GM12878 (cell line): ENCODE data around the gene ALDH3A2. TPM values are rescaled to one million over a fixed set of nuclear protein-coding genes. Genes with fewer than 3 reads are reported as not detected.

Experiments
- ATAC-seq: fragments of 200-7000 bp; cut with Tn5 transposase; 3 replicates; pipeline ENCODE4 v1.9.1; 2020; ENCODE audit warnings: mild to moderate bottlenecking, moderate library complexity
- BruUV-seq: library from RNA; stranded (reverse); fragments of 400-500 nt; replicated peaks from 2 replicates; lab custom pipeline; 2021; lab: Mats Ljungman, UMichigan
- CTCF ChIA-PET: fragments of 300-600 bp; sonication (Branson Sonifier 250); formaldehyde crosslinking; extraction: SDS; loops from one replicate; lab custom pipeline; 2021; ENCODE audit warnings: inconsistent platforms; lab: Yijun Ruan, JAX
- POLR2A ChIA-PET: fragments of 350-600 bp; formaldehyde crosslinking; extraction: SDS; loops from one replicate; lab custom pipeline; 2021; ENCODE audit warnings: inconsistent platforms; lab: Charles Lee
- RAD21 ChIA-PET: fragments of 300-600 bp; sonication (Branson Sonifier 250); formaldehyde crosslinking; loops from one replicate; lab custom pipeline; 2023; ENCODE audit warnings: antibody characterized with exemption; ENCODE audit not compliant: unreplicated experiment; lab: Charles Lee
- SMC1A ChIA-PET: fragments of 300-600 bp; sonication (Branson Sonifier 250); formaldehyde crosslinking; loops from one replicate; lab custom pipeline; 2023; ENCODE audit not compliant: unreplicated experiment, uncharacterized antibody; lab: Charles Lee
- DNase-seq: peaks from one replicate; pipeline ENCODE4 v3.0.0-alpha.2; 2011; ENCODE audit warnings: low read depth, low spot score
- FAIRE-seq: peaks from 3 replicates; lab custom pipeline; 2011; peaks lifted over from hg19 to GRCh38; lab: Jason Lieb, UNC
- H2AFZ ChIP-seq: 2 replicates; pipeline ENCODE4 v1.6.0; 2011; ENCODE audit warnings: low read depth, low read length, control low read depth; ENCODE audit not compliant: control insufficient read depth
- H3K27ac ChIP-seq: 2 replicates; pipeline ENCODE4 v1.5.1; 2011; ENCODE audit warnings: control low read depth; ENCODE audit not compliant: control insufficient read depth, insufficient read depth
- H3K27me3 ChIP-seq, 2 experiments: replicated peaks in 1 of 2; 2 replicates each; pipeline versions ENCODE4 v1.6.0 to v1.6.1; 2011; ENCODE audit warnings: low read length in 1 of 2; ENCODE audit not compliant: control insufficient read depth in 2 of 2, insufficient read depth in 2 of 2
- H3K36me3 ChIP-seq, 2 experiments: 2 replicates each; pipeline ENCODE4 v1.5.1; 2011; ENCODE audit warnings: low read length in 1 of 2; ENCODE audit not compliant: control insufficient read depth in 2 of 2, insufficient read depth in 2 of 2
- H3K4me1 ChIP-seq: 2 replicates; pipeline ENCODE4 v1.6.1; 2011; ENCODE audit warnings: mild to moderate bottlenecking, low read length, moderate library complexity, mixed read lengths; ENCODE audit not compliant: control insufficient read depth, insufficient read depth
- H3K4me2 ChIP-seq: 2 replicates; pipeline ENCODE4 v1.6.0; 2011; ENCODE audit warnings: control low read depth; ENCODE audit not compliant: control insufficient read depth, insufficient read depth
- H3K4me3 ChIP-seq: fragments of 200-600 bp; sonication (generic); 2 replicates; pipeline ENCODE4 v1.5.1; 2016
- H3K79me2 ChIP-seq: 2 replicates; pipeline ENCODE4 v1.6.0; 2011; ENCODE audit warnings: low read length; ENCODE audit not compliant: control insufficient read depth, insufficient read depth
- H3K9ac ChIP-seq: 2 replicates; pipeline ENCODE4 v1.8.0; 2011; ENCODE audit warnings: low read length, control low read depth, mixed read lengths; ENCODE audit not compliant: control insufficient read depth, insufficient read depth
- H3K9me3 ChIP-seq: replicated peaks from 3 replicates; pipeline ENCODE4 v1.5.1; 2011; ENCODE audit warnings: mild to moderate bottlenecking, low read length; ENCODE audit not compliant: control insufficient read depth, insufficient read depth
- H4K20me1 ChIP-seq: 2 replicates; pipeline ENCODE4 v1.6.0; 2011; ENCODE audit not compliant: control insufficient read depth, insufficient read depth
- BHLHE40 ChIP-seq, 2 experiments: fragments of 450-650 bp in 1 of 2; IDR thresholded peaks; 2 replicates each; pipeline ENCODE4 v1.6.1; 2011 to 2017; ENCODE audit warnings: low read depth in 2 of 2, borderline replicate concordance in 1 of 2, improper control_type of control experiment in 1 of 2, low read length in 1 of 2, mild to moderate bottlenecking in 1 of 2
- CTCF ChIP-seq, 3 experiments: IDR thresholded peaks in 2 of 3; conservative IDR thresholded peaks in 1 of 3; 2 replicates each; pipeline ENCODE4 v1.5.1; 2011; ENCODE audit warnings: low read depth in 3 of 3, low read length in 3 of 3, mild to moderate bottlenecking in 3 of 3, control low read depth in 2 of 3, moderate library complexity in 2 of 3, inconsistent platforms in 1 of 3, mixed read lengths in 1 of 3; ENCODE audit not compliant: control insufficient read depth in 2 of 3, insufficient read depth in 1 of 3; ENCODE audit errors: extremely low read depth in 1 of 3
- MXI1 ChIP-seq: fragments of 150-350 bp; IDR thresholded peaks from 2 replicates; pipeline ENCODE4 v1.6.1; 2011; ENCODE audit warnings: low read depth, mild to moderate bottlenecking, inconsistent platforms, low read length, improper control_type of control experiment
- NFXL1 ChIP-seq: fragments of 450-650 bp; IDR thresholded peaks from 2 replicates; pipeline ENCODE4 v1.6.1; 2017; ENCODE audit warnings: antibody characterized with exemption, mild to moderate bottlenecking, borderline replicate concordance
- POLR2AphosphoS2 ChIP-seq: IDR thresholded peaks from 2 replicates; pipeline ENCODE4 v1.6.1; 2011; ENCODE audit warnings: low read depth, mild to moderate bottlenecking, low read length, improper control_type of control experiment, moderate library complexity
- RAD21 ChIP-seq: IDR thresholded peaks from 2 replicates; pipeline ENCODE4 v1.6.1; 2011; ENCODE audit warnings: mild to moderate bottlenecking, low read depth, low read length, moderate library complexity; ENCODE audit not compliant: insufficient read depth
- SMC3 ChIP-seq: IDR thresholded peaks from 2 replicates; pipeline ENCODE4 v1.6.1; 2011; ENCODE audit warnings: low read length, improper control_type of control experiment, borderline replicate concordance
- SREBF1 ChIP-seq: IDR thresholded peaks from 2 replicates; pipeline ENCODE4 v1.6.1; 2012; ENCODE audit warnings: mild to moderate bottlenecking, low read length
- YY1 ChIP-seq: IDR thresholded peaks from 2 replicates; pipeline ENCODE4 v1.6.1; 2011; ENCODE audit warnings: low read depth, mild to moderate bottlenecking, low read length
- WGBS: methylation state at CpG from one replicate; pipeline ENCODE4 v1.1.6; 2016; ENCODE audit warnings: low lambda C conversion rate; ENCODE audit not compliant: insufficient replicate concordance, insufficient coverage; ENCODE audit errors: missing lambda C conversion rate; 5-methylcytosine and 5-hydroxymethylcytosine counted together
- in situ Hi-C: fragments of 300-500 bp; cut with MboI; formaldehyde crosslinking; loops from 9 replicates; pipeline ENCODE4 v1.14.3; 2018; ENCODE audit warnings: mixed read lengths
- intact Hi-C: fragments of 100-400 bp; cut with micrococcal nuclease; formaldehyde crosslinking; loops from one replicate; pipeline ENCODE4 v1.14.2; 2022; ENCODE audit not compliant: unreplicated experiment
- polyA plus RNA-seq, 11 experiments: library from polyadenylated mRNA; depleted of rRNA in 4 of 11; unstranded in 6 of 11; stranded (reverse) in 5 of 11; fragments of >200 nt; fragmentation: Nextera tagmentation in 4 of 11; fragmentation: Illumina TruSeq in 1 of 11; extraction: Ambion mirVana in 4 of 11; extraction: Trizol in 1 of 11; gene quantifications; 1 replicate in 1 of 11; 2 replicates in 10 of 11; pipeline versions ENCODE4 v1.2.1 to v1.2.3, GENCODE V29; 2011 to 2016; ENCODE audit warnings: inconsistent platforms in 2 of 11, missing spikeins in 2 of 11, low read depth in 1 of 11
- total RNA-seq, 4 experiments: library from RNA; depleted of rRNA in 3 of 4; stranded (reverse); fragments of >200 nt in 3 of 4; fragmentation: Illumina TruSeq in 1 of 4; extraction: Trizol in 1 of 4; gene quantifications; 2 replicates each; pipeline versions ENCODE4 v1.2.1 to v1.2.3, GENCODE V29; 2013 to 2021
- TF ChIP-seq, protein P1 (sequence below): fragments of 450-650 bp; IDR thresholded peaks from 2 replicates; pipeline ENCODE4 v1.6.1; 2016; ENCODE audit warnings: mild to moderate bottlenecking

The ALDH3A2 gene
- total and polyA plus RNA-seq, 10 of the 15 experiments (the other 5 are each of a cell fraction or from before 2014, with no cell fraction given), result 5.0 to 37.0 (median 26.1) TPM

DNA sequence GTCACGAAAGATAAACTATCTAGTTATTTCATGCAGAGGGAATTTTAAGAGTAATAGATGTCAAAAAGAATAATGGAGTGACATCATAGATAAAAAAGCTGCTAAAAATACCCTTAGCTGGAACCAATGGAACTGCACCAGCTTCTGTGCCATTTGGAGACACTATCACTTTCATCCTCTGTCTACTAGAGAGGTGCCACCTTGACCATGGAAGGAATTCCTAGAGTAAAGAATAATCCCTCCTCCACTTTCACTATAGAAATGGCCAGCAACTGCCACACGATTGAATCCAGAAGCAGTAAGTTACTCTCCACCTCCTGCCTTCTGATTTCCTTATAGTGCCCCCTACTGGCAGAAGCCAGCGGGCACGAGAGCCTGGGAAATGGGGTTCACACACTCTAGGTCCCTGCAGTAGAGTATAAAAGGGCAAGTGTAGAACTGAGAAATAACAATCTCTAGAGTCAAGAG lies 2.8 kb upstream of the ALDH3A2 start:
- Histone ChIP-seq H3K36me3 (no peaks in the 10 kb centered on the region), H3K4me1 (peaks cover 8% of the 10 kb centered on the region; the same call in 1 of the 2 replicates), H3K9me3 (no peaks in the 10 kb centered on the region), H3K27ac (no peak overlapping the region), H3K4me2 (no peak overlapping the region), H3K79me2 (peaks cover 8% of the 10 kb centered on the region), H3K9ac (no peak overlapping the region), H4K20me1 (no peaks in the 10 kb centered on the region), H2AFZ (no peak overlapping the region), H3K27me3 (no peaks in the 10 kb centered on the region), H3K4me3 (no peak overlapping the region)
- BruUV-seq, result no TSS peak
- SMC1A ChIA-PET, result no interaction called here
- CTCF ChIA-PET, result interaction anchor here (0.6 to 2.9 kb wide), 17 partner anchors 8 to 268 kb away, joined by 3 to 8 read pairs (median 4); partner anchors contain the start of gene MAPK7
- ATAC-seq, result 0 out of 3 replicates have a peak, but pooled peaks have one; percentile 11
- in situ Hi-C loops, result no loop called here
- no peak for DNase-seq
- intact Hi-C loops, result loop anchor here (5.0 to 10.0 kb wide), 3 partner anchors 122 to 281 kb away; partner anchors contain the start of gene B9D1
- TF ChIP-seq CTCF (IDR thresholded peaks at IDR 0.05 in 2 of 3, conservative IDR thresholded peaks at IDR 0.05 in 1 of 3; ENCODE audit: control insufficient read depth in 2 of 3, extremely low read depth in 1 of 3, insufficient read depth in 1 of 3, low read depth in 3 of 3, low read length in 3 of 3) (peak; percentile 49 to 85 (median 74)), MXI1 (no peak), SMC3 (peak; percentile 39; the same call in 1 of the 2 replicates), BHLHE40 (IDR thresholded peaks at IDR 0.05; ENCODE audit: borderline replicate concordance in 1 of 2, low read depth in 2 of 2, low read length in 1 of 2) (peak in 1 of 2 experiments; percentile 10; a peak in 1 of 4 replicates), YY1 (peak; percentile 29; the same call in 1 of the 2 replicates), NFXL1 (no peak), RAD21 (peak; percentile 71), POLR2AphosphoS2 (no peak), SREBF1 (no peak)
- TF ChIP-seq, protein P1, sequence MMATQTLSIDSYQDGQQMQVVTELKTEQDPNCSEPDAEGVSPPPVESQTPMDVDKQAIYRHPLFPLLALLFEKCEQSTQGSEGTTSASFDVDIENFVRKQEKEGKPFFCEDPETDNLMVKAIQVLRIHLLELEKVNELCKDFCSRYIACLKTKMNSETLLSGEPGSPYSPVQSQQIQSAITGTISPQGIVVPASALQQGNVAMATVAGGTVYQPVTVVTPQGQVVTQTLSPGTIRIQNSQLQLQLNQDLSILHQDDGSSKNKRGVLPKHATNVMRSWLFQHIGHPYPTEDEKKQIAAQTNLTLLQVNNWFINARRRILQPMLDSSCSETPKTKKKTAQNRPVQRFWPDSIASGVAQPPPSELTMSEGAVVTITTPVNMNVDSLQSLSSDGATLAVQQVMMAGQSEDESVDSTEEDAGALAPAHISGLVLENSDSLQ, result no peak
- POLR2A ChIA-PET, result no interaction called here
- RAD21 ChIA-PET, result interaction anchor here (0.8 kb wide), 1 partner anchor 283 kb away, joined by 3 read pairs; the partner anchor contains the start of gene B9D1
- FAIRE-seq, result no peak
- 24% methylated on average over 4 of the region's 4 CpGs for WGBS
